Measurements from ENCODE around the gene C21orf91.

Gene C21orf91

GRCh38 chr21:17752171-17752570 lies 67.0 kb downstream of the C21orf91 start:
- H3K4me3 Mint-ChIP-seq, result no peak overlapping the region
- H3K36me3 Mint-ChIP-seq (ENCODE audit: low read depth), result no peaks in the 10 kb centered on the region
- H3K4me1 Mint-ChIP-seq (ENCODE audit: low read depth), result peaks cover 9% of the 10 kb centered on the region
- H3K9me3 Mint-ChIP-seq, result peaks cover 3% of the 10 kb centered on the region
- no peaks in the 10 kb centered on the region for H3K27me3 Mint-ChIP-seq
- H3K27ac Mint-ChIP-seq, result no peak overlapping the region
- intact Hi-C loops (cut with micrococcal nuclease), result no loop called here

DNA sequence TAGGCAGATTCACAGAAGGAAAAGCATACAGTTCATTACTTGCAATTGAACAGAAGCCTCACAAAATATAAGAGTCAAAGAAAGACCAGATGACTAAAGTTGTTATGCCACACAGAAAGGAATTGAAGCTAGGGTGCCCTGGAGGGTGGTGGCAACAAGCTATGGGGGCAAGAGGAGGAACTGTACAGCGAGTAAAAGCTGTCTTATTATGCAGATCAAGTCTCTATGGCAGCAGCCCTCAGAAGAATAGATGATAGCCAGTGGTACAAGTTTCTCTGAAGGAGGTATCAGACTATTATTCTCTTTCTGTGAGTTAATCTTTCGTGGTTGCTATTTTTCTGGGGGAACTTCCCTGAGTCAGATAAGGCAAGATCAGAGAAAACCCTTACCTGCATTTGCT lies 72.2 kb downstream of the C21orf91 start:
- intact Hi-C loops (cut with micrococcal nuclease), result no loop called here
- H3K4me1 Mint-ChIP-seq (ENCODE audit: low read depth), result peaks cover 12% of the 10 kb centered on the region
- no peaks in the 10 kb centered on the region for H3K36me3 Mint-ChIP-seq (ENCODE audit: low read depth)
- no peak overlapping the region for H3K27ac Mint-ChIP-seq
- H3K27me3 Mint-ChIP-seq, result no peaks in the 10 kb centered on the region
- H3K9me3 Mint-ChIP-seq, result no peaks in the 10 kb centered on the region
- no peak overlapping the region for H3K4me3 Mint-ChIP-seq

- no peaks in the 10 kb centered on the region for H3K9me3 Mint-ChIP-seq
- no peaks in the 10 kb centered on the region for H3K36me3 Mint-ChIP-seq (ENCODE audit: low read depth)
- intact Hi-C loops (cut with micrococcal nuclease), result no loop called here
- H3K27me3 Mint-ChIP-seq, result no peaks in the 10 kb centered on the region
- H3K4me1 Mint-ChIP-seq (ENCODE audit: low read depth), result peaks cover 12% of the 10 kb centered on the region
- no peak overlapping the region for H3K27ac Mint-ChIP-seq
- no peak overlapping the region for H3K4me3 Mint-ChIP-seq
These were observed 74.1 kb downstream of the C21orf91 start for GRCh38 chr21:17745086-17745485.

DNA sequence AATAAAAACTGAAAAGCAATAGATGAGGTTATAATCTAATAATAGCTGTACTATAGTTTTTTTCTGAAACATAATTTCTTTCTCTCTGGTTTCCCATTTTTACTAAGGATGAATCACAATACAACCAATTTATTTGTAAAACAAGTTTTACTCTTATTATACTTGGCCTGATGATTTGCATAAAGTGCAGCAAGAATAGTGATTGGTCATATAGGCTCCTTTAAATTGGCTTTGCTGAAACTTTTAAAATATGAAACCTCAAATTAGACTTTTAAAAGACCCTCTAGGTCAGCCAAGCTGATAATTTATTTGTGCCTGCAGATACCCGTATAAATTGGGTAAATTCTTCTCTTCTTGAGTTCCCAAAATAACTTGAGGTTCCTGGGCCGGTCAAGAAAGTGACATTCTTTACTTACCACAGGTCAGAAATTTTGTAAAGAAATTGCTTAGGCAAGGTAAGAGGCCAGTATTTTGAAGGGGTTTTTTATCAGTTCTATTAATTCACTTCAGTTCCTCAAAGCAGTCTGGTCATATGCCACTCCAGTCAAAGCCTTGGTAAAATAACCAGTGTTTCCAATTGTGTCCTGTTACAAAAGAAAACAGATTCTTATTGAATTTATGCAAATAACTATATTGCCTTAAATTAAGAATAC lies 76.1 kb downstream of the C21orf91 start:
- peaks cover 12% of the 10 kb centered on the region for H3K4me1 Mint-ChIP-seq (ENCODE audit: low read depth)
- intact Hi-C loops (cut with micrococcal nuclease), result no loop called here
- H3K36me3 Mint-ChIP-seq (ENCODE audit: low read depth), result no peaks in the 10 kb centered on the region
- H3K27ac Mint-ChIP-seq, result no peak overlapping the region
- no peak overlapping the region for H3K4me3 Mint-ChIP-seq
- H3K27me3 Mint-ChIP-seq, result no peaks in the 10 kb centered on the region
- no peaks in the 10 kb centered on the region for H3K9me3 Mint-ChIP-seq

GRCh38 chr21:17742181-17742580 lies 77.0 kb downstream of the C21orf91 start:
- intact Hi-C loops (cut with micrococcal nuclease), result no loop called here
- Mint-ChIP-seq H3K4me3 (no peak overlapping the region), H3K27ac (no peak overlapping the region), H3K9me3 (no peaks in the 10 kb centered on the region), H3K4me1 (ENCODE audit: low read depth) (peaks cover 12% of the 10 kb centered on the region), H3K36me3 (ENCODE audit: low read depth) (no peaks in the 10 kb centered on the region), H3K27me3 (no peaks in the 10 kb centered on the region)

Measured in dendritic cell treated with granulocyte-macrophage colony-stimulating factor and Interleukin-4, amounts not matched to agents 40 ng/mL and 50 ng/mL, for 4 days (primary cell).